ENCODE data around the gene TLE7. TPM values are rescaled to one million over a fixed set of nuclear protein-coding genes. Genes with fewer than 3 reads are reported as not detected.

Gene TLE7
- total RNA-seq, 4 donors from 2014 or later: not detected

DNA sequence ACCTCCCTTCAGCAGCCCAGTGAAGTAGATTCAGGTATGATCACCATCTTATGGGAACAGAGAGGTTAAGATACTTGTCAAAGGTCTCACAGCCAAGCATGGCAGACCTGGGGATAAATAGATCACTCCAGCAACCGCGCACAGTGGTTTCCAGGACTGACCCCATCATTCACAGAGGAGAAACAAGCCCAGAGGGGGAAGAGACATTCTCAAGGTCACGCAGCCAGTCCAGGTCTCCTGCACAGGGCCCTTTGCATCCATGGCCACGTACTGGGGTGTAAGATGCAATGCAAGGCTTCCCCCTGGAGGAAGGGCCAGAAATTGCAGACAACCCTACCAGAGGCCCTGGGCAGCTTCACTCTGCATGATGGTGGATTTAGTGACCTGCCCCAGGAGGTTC, 19.9 kb downstream of the TLE7 start:
- no peak for DNase-seq
- H3K4me1 ChIP-seq: no peaks in the 10 kb centered on the region
- no peak for TF ChIP-seq POLR2A (IDR thresholded peaks at IDR 0.05)
- TF ChIP-seq, protein P1, sequence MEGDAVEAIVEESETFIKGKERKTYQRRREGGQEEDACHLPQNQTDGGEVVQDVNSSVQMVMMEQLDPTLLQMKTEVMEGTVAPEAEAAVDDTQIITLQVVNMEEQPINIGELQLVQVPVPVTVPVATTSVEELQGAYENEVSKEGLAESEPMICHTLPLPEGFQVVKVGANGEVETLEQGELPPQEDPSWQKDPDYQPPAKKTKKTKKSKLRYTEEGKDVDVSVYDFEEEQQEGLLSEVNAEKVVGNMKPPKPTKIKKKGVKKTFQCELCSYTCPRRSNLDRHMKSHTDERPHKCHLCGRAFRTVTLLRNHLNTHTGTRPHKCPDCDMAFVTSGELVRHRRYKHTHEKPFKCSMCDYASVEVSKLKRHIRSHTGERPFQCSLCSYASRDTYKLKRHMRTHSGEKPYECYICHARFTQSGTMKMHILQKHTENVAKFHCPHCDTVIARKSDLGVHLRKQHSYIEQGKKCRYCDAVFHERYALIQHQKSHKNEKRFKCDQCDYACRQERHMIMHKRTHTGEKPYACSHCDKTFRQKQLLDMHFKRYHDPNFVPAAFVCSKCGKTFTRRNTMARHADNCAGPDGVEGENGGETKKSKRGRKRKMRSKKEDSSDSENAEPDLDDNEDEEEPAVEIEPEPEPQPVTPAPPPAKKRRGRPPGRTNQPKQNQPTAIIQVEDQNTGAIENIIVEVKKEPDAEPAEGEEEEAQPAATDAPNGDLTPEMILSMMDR (IDR thresholded peaks at IDR 0.05): no peak
- intact Hi-C loops (cut with DNase I; ENCODE audit: low total_unique reads): no loop called here
- H3K4me3 ChIP-seq: no peak overlapping the region
- no peaks in the 10 kb centered on the region for H3K9me3 ChIP-seq
- H3K36me3 ChIP-seq: no peaks in the 10 kb centered on the region
- no peaks in the 10 kb centered on the region for H3K27me3 ChIP-seq
- H3K27ac ChIP-seq: no peak overlapping the region

- Histone ChIP-seq H3K27ac (no peak overlapping the region), H3K9me3 (no peaks in the 10 kb centered on the region), H3K4me3 (no peak overlapping the region), H3K4me1 (no peaks in the 10 kb centered on the region), H3K27me3 (no peaks in the 10 kb centered on the region), H3K36me3 (no peaks in the 10 kb centered on the region)
- no peak for DNase-seq
- TF ChIP-seq, protein P1 (IDR thresholded peaks at IDR 0.05): no peak
- TF ChIP-seq POLR2A (IDR thresholded peaks at IDR 0.05): no peak
- intact Hi-C loops (cut with DNase I; ENCODE audit: low total_unique reads): loop anchor here (5.0 kb wide), 1 partner anchor 88 kb away; no protein-coding TSS in a partner anchor
Observed at GRCh38 chr16:71414038-71414437, 27.8 kb downstream of the TLE7 start.

GRCh38 chr16:71413341-71413740, 28.5 kb downstream of the TLE7 start:
- Histone ChIP-seq H3K4me1 (no peaks in the 10 kb centered on the region), H3K9me3 (no peaks in the 10 kb centered on the region), H3K4me3 (no peak overlapping the region), H3K27me3 (no peaks in the 10 kb centered on the region), H3K27ac (no peak overlapping the region), H3K36me3 (no peaks in the 10 kb centered on the region)
- DNase-seq: no peak
- TF ChIP-seq POLR2A (IDR thresholded peaks at IDR 0.05): no peak
- TF ChIP-seq, protein P1 (IDR thresholded peaks at IDR 0.05): no peak
- intact Hi-C loops (cut with DNase I; ENCODE audit: low total_unique reads): loop anchor here (5.0 kb wide), 1 partner anchor 89 kb away; no protein-coding TSS in a partner anchor

DNA sequence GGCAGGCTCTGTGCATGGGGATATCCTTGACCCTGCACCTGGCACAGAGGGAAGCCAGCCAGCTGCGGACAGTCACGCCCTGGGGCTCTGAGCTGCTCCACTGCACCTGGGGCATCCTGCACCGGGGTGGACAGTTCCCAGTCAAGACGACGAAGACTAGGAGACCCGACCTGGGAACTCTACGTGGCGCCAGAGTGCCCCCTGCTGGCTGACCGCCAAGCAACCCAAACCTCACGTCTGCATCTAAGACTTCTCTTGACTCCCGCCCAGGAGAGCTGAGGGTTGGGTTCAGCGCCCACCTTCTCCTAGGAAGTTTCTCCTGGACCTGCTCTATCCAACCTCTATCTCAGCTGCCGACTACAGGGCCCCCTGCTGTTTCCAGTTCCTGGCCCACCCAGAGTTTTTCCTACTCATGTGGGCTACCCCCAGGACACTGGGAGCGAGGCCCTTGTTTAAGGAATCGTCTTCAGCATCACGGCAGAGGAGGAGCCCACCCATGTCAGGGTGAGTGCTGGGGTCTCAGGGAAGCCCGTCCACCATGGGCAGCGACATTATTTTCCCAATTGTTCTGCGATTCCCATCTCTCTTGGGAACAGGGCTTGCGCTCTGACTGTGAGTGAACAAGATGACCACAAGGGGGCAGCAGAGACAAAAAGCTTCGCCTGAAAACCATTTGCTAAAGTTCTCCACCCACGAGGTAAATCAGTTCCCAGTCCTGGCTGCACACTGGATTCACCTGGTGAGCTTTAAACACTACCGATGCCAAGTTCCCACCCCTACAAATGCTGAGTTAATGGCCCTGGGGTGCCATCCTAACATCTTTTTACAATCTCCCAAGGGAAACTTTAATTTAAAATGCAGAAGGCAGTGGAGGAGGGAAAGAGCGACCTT, 29.3 kb downstream of the TLE7 start:
- TF ChIP-seq, protein P1 (IDR thresholded peaks at IDR 0.05): peak; percentile 65 to 83 (median 72)
- no peak for TF ChIP-seq POLR2A (IDR thresholded peaks at IDR 0.05)
- no peaks in the 10 kb centered on the region for H3K27me3 ChIP-seq
- DNase-seq: peak; percentile 53 to 65
- no peak overlapping the region for H3K27ac ChIP-seq
- no peaks in the 10 kb centered on the region for H3K36me3 ChIP-seq
- intact Hi-C loops (cut with DNase I; ENCODE audit: low total_unique reads): loop anchor here (5.0 kb wide), 1 partner anchor 90 kb away; no protein-coding TSS in a partner anchor
- H3K9me3 ChIP-seq: no peaks in the 10 kb centered on the region
- no peaks in the 10 kb centered on the region for H3K4me1 ChIP-seq
- no peak overlapping the region for H3K4me3 ChIP-seq

DNA sequence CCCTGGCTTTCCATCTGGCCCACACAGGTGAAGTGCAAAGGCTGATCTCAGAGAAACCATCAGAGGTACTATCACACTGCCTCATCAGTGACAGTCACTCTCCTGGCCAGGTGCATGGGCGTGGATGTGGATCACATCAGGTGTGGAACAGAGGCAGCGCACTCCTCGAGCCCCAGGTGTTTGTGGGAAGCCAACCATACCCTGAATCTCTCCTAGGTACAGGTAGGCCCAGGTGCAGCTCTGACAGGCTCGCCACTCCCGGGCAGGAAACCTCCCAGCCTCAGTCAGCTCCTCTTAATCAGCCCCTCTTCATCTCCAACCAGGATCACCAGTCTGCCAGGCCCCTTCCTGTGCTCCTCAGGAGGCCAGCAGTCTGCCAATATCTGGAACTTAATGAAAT, 31.7 kb downstream of the TLE7 start:
- Histone ChIP-seq H3K4me3 (no peak overlapping the region), H3K4me1 (no peaks in the 10 kb centered on the region), H3K36me3 (no peaks in the 10 kb centered on the region), H3K9me3 (no peaks in the 10 kb centered on the region), H3K27me3 (no peaks in the 10 kb centered on the region), H3K27ac (no peak overlapping the region)
- intact Hi-C loops (cut with DNase I; ENCODE audit: low total_unique reads): loop anchor here (5.0 kb wide), 1 partner anchor 92 kb away; no protein-coding TSS in a partner anchor
- no peak for TF ChIP-seq POLR2A (IDR thresholded peaks at IDR 0.05)
- TF ChIP-seq, protein P1 (IDR thresholded peaks at IDR 0.05): no peak
- no peak for DNase-seq

Data from uterus (tissue), 4 donors.